HG03066 (cell line): ENCODE results near the gene ZNF277.
A peak's percentile ranks its signal among the peaks of the same experiment; 100 is the strongest.

ENCODE experiments used
- ATAC-seq: cut with Tn5 transposase; IDR thresholded peaks from one replicate; pipeline ENCODE4 v1.9.1; 2021; ENCODE audit warnings: low read depth; ENCODE audit not compliant: unreplicated experiment

The ZNF277 gene

GRCh38 chr7:112183266-112183665 is 23.2 kb upstream of the ZNF277 start:
- no peak for ATAC-seq

- ATAC-seq: no peak
Observed at GRCh38 chr7:112184455-112184854, 22.0 kb upstream of the ZNF277 start.

DNA sequence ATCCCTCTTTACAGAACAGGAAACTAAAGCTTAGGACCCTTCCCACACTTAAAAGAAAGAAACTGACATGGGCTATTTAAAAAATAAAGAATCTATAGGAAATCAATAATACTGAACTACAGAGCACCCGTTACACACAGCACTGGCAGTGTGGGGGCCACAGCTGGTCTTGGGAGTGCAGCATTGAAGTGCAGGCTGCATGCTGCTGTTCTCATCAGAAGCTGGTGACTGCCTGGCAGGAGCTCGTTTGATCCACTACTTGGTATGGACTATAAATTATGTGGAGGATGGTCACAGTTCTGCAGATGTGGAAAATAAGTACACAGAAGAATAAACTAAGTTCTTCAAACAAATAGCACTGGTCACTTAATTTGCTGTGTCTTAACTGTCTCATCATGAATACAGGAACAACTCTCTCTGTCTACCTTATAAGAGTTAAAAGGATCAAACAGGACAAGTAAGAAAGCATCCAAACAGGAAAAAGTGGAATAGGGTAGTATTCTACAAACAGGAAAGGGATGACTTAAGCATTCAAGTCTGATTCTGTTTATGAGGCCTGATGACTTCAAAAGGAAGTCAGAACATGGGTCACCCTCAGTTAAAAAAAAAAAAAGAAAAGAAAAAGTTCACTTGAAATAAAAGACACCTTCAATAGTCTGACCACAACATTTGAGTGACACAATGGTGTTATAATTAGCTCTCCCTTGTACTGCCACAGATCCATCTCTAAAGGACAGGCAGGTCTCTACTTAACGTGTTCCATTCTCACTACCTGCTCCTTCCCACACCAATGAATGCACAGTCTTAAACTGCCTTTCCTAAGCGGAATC is 21.3 kb upstream of the ZNF277 start:
- ATAC-seq: no peak

DNA sequence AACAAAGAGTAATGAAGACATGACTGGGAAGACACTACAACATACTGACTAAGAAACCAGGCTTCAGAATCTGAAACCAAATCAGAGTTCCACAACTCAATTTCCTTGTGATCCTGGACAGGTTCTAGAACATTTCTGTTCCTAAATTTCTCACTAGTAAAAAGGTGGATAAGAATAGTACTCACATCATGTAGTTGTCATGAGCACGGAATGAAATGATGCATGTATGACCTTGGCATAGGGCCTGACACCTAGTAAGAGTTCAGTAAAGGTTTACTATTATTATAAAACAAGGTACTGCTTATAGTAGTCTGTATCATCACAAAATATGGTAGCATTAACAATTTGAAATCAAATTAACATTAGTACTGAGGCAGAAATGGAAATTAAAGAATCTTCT is 20.2 kb upstream of the ZNF277 start:
- ATAC-seq: no peak

DNA sequence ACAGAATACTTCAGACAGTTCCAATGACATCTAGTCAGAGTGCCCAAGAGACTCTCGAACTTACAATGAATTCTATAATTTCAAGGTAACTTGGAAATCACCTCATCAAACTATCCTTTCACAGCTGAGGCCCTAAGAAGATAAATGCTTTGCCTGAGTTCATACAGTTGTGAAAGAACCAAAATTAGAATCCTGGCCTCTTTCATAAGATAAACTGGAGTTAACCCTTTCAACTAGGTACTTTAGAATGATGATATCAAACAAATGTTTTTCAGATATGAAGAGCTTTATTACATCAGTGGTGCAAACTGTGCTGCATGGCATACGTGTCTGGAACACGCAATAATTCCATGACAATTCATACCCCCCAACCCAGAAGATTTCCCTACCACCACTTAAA is 18.2 kb upstream of the ZNF277 start:
- ATAC-seq: no peak

- no peak for ATAC-seq
Observed at GRCh38 chr7:112189691-112190090, 16.8 kb upstream of the ZNF277 start.

GRCh38 chr7:112190120-112190519 is 16.4 kb upstream of the ZNF277 start:
- no peak for ATAC-seq

DNA sequence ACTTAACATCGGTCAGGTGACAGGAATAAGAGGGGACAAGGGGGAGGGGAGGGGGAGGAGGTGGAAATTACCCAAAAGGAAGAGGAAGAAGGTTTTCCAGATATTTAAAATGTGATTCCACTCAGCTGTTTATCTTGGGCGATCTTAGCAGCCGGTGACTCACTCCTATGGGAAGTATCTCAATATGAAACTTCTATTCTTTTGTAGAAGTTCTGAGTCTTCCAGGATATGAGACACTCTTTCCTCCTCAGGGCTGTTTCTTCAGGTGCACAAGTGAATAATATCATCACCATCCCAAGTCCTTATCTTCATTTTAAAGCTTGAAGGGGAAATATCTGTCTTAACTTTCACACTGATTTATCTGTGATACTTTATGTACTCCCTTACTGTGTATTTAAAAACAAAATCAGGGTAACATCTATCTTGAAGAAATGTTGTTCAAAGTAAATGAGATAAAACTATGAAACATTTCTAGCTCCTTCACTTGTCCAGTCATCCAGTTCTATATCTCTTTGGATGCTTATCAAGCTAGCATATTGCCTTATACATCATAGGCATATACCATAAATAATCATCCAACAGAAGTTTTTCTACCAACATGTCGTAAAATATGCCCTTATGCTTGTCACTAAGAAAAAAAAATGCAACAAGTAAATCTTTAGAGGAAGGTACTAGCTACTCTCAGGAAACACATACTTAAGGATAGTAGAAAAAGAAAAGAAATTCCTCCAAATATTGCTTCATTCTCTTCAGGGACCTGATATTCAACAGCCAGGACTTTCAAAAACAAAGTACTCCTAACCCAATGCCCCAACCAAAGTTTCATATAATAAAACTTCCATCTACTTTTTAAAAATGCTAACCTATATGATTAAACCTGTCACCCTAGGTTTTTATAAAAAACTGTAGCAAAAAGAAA is 14.0 kb upstream of the ZNF277 start:
- ATAC-seq: no peak

DNA sequence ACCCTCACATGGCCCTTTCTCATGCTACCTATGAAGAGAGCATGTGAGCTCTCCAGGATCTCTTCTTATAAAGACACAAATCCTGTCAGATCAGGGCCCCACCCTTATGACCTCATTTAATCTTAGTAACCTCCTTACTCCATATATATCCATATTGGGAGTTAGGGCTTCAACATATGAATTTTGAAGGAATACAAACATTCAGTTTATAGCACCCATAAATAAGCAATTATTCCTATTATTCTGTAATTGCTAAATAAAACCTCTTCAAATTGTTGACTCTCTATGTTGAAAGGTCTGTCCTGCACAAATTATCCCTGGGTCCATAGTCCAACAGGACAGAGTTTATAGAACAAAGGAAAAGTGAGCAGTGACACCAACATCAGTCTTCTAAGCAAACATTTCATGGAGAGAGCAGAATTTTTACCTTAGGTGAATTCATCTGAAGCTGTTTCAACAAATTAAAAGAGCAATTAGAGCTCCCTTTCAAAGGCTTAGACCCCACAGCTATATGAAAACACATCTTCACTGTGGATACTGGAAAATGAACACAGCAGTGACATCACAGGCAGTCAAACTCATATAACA is 12.5 kb upstream of the ZNF277 start:
- no peak for ATAC-seq

DNA sequence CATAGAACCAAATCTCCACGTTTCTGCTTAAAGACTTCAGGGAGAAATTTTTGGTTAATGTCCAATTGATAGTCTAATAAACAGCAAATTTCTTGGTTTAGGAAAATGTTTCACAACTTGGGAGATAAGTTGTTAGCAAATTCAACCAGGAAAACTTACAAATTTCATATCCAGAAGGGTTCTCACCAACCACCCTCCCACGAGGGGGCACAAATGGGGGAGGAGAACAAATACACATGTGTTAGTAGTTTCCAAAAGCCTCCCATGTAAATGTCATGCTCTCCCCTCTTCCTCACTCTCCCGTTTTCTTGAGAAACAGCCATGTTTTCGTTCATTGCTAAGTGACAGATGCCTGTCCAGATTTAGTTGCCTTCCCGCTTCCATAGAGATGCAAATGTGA is 10.8 kb upstream of the ZNF277 start:
- no peak for ATAC-seq

DNA sequence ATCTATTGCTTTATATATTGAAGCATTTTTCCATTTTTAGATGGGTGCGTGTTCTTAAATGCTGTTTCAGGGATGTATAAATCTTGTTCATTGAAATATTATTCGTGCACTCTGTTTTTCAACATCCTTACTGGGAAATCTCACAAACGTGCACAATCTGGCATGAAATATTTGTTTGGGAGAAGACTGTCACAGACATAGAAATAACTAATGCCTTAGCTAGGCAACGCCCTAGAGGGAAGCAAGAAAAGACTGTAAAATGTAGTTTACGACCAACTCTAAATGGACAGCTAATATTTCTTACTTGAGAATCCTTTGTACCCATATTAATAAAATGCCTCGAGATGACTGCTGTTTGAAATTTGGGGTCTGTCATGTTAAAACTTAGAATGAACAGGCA is 9.2 kb upstream of the ZNF277 start:
- ATAC-seq: no peak

- ATAC-seq: no peak
Observed at GRCh38 chr7:112199035-112199655, 7.3 kb upstream of the ZNF277 start.

- no peak for ATAC-seq
Observed at GRCh38 chr7:112199672-112200071, 6.8 kb upstream of the ZNF277 start.

GRCh38 chr7:112201411-112201810 is 5.1 kb upstream of the ZNF277 start:
- ATAC-seq: no peak

- no peak for ATAC-seq
Observed at GRCh38 chr7:112201839-112202238, 4.7 kb upstream of the ZNF277 start.

DNA sequence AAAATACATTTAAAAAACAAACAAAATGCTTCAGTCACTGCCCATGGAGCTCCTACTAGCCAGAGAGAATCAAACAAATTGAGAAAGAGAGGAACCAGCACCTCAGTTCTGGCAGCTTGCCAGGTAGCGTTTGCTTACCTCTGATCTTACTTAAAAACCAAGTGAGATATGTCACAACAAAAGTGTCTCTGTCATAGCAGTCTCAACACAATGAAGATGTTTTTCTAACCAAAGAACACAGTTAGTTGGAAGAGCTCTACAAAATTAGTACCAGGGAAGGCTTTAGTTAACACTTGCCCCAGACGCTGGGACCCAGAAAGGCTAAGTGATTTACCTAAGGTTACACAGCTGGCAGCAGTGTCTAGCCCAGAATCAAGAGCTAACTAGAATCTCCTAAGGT is 3.7 kb upstream of the ZNF277 start:
- no peak for ATAC-seq

DNA sequence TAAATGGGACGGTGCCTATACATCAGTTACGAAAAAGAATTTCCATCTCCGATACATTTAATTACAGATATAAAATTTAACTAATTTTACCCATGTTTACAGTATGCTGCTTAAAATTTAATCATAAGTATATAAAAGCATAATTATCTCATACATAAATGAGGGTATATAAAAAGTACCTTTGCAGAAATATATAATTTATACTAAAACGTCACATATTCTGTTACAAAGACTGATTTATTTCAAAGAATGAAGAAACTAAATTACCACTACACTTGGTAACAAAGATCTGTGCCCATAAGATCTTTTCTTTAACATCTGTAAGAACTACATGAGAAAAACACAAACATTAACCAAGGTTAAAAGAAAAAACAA is 3.1 kb upstream of the ZNF277 start:
- no peak for ATAC-seq

DNA sequence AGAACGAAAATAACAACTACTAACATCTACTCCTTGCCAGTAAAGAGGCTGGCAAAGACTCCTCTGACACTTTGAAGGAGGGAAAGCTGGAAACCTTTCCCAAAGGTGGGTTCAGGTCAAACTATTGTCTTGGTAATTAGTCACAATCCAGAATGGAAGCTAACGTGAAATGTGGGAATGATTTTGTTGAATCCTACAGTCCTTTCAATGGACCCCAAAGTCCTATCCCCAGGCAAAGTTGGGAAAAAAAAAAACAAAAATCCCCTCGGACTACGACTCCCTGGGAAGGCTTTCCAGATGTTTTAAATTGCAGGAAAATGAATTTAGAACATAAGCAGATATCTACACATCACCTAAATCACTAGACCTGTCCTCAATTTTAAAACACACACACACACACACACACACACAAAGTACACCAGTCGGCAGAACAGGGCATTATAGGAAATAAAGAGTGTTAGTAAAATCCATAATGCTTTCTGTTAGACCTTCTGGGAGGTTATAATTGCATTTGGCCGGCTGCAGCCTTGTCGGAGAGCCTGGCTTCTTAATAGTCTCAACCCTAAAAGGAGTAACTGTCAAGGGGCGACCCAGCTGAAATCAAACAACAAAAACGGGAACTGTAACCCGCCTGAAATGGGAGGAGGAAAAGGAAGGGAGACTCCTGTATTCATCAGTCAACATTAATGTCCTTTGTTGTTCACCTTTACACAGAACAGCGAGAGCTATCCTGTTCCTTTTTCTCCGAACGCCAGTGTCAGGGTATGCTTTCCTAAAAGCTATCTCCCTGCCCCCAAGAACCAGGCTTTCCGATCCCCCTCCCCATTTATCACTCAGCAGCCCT is 1.8 kb upstream of the ZNF277 start:
- ATAC-seq: no peak

DNA sequence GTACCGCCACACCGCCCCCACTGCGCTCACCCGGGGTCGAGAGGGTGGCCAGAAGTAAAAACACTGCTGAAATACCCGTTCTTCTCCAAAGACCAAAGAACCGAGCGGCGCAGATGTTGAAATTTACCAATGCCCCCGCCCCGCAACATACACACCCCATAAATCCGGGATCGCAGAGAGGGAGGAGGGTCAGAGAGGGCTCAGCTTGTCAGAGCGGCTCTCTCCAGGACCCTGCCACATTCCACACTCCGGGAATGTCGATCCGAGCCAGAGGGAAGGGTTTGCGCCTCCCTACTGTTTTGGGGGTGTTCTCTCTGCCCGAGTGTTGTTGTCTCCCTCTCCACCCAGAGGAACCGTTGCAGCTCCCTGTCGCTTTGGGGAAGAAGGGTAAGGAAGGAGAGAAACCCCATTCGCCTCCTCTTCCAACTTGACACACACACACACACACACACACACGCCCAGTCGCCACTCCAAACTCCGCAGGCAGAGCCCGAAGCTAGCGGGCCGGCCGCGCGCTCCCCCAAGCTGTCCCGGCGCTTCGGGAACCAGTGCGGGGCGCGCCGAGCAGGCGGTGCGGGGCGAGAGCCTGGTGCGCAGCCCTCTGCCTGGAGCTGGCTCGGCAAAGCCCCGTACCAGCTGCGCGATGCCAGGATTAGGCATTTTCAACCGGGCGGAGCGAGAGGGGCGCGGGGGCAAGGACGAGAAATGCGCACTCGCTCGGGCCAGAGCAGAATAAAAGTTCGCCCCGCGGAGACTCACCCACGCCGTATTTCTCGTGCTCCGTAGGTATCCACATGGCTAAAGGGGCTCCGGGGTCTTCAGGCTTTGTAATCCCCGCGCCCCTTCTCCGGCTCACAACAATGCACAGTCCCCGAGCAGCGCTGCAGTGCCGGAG is 905 bp upstream of the ZNF277 start:
- ATAC-seq: peak; percentile 14
